GM19043 (cell line): Measurements from ENCODE around the gene RNASEH2C.
"Not testable (repeated sequence)": the region's sequence is repeated elsewhere in the genome, so short reads cannot be mapped to it uniquely, and the experiment has no call there.

Experiments
- ATAC-seq: cut with Tn5 transposase; IDR thresholded peaks from one replicate; pipeline ENCODE4 v1.9.1; 2021; ENCODE audit warnings: low read depth; ENCODE audit not compliant: unreplicated experiment

The RNASEH2C gene

GRCh38 chr11:65718531-65718930 lies 2.1 kb downstream of the RNASEH2C start:
- no peak for ATAC-seq

GRCh38 chr11:65717906-65718305 lies 2.7 kb downstream of the RNASEH2C start:
- ATAC-seq, result no peak

- ATAC-seq, result no peak
These were observed 3.7 kb downstream of the RNASEH2C start for GRCh38 chr11:65716774-65717405.

GRCh38 chr11:65716302-65716701 lies 4.3 kb downstream of the RNASEH2C start:
- ATAC-seq, result no peak

- ATAC-seq, result no peak
These were observed 6.2 kb downstream of the RNASEH2C start for GRCh38 chr11:65714433-65714832.

GRCh38 chr11:65713212-65713969 lies 7.2 kb downstream of the RNASEH2C start:
- no peak for ATAC-seq

GRCh38 chr11:65712633-65713076 lies 7.9 kb downstream of the RNASEH2C start:
- no peak for ATAC-seq

GRCh38 chr11:65711785-65712632 lies 8.6 kb downstream of the RNASEH2C start, which contains the start of gene KAT5:
Gene KAT5, plus strand, starts transcription at chr11:65712252. Its CDS starts 16 bp downstream, at chr11:65712268.
- peak; percentile 67 for ATAC-seq

GRCh38 chr11:65710421-65710820 lies 10.2 kb downstream of the RNASEH2C start:
- ATAC-seq, result no peak

- no peak for ATAC-seq
These were observed 10.9 kb downstream of the RNASEH2C start for GRCh38 chr11:65709661-65710060.

GRCh38 chr11:65708451-65708850 lies 12.1 kb downstream of the RNASEH2C start:
- ATAC-seq, result no peak

GRCh38 chr11:65707002-65707401 lies 13.6 kb downstream of the RNASEH2C start:
- not testable (repeated sequence) for ATAC-seq

- not testable (repeated sequence) for ATAC-seq
These were observed 14.3 kb downstream of the RNASEH2C start for GRCh38 chr11:65706303-65706763.

GRCh38 chr11:65703846-65704245 lies 16.8 kb downstream of the RNASEH2C start:
- no peak for ATAC-seq

GRCh38 chr11:65701686-65702085 lies 18.9 kb downstream of the RNASEH2C start:
- no peak for ATAC-seq

GRCh38 chr11:65700399-65700798 lies 20.2 kb downstream of the RNASEH2C start:
- ATAC-seq, result no peak

GRCh38 chr11:65699306-65699705 lies 21.3 kb downstream of the RNASEH2C start:
- no peak for ATAC-seq

GRCh38 chr11:65698205-65698604 lies 22.4 kb downstream of the RNASEH2C start:
- ATAC-seq, result no peak

GRCh38 chr11:65696802-65697552 lies 23.6 kb downstream of the RNASEH2C start:
- ATAC-seq, result no peak
